NB4 (cell line): Measurements from ENCODE around the gene NFATC2.

ENCODE experiments used
- DNase-seq: peaks from one replicate; pipeline ENCODE4 v3.0.0; 2010; ENCODE audit warnings: low read depth
- H3K4me3 ChIP-seq: one replicate; pipeline ENCODE4 v1.5.1; 2011; ENCODE audit warnings: mild to moderate bottlenecking, low read depth, low read length, moderate library complexity
- MYC ChIP-seq: IDR thresholded peaks from 2 replicates; pipeline ENCODE4 v1.6.1; 2011; ENCODE audit warnings: low read depth, low read length
- POLR2A ChIP-seq: IDR thresholded peaks from 2 replicates; pipeline ENCODE4 v1.6.1; 2011; ENCODE audit warnings: mild to moderate bottlenecking; ENCODE audit not compliant: insufficient read length; ENCODE audit errors: extremely low read depth
- TF ChIP-seq, protein P1 (sequence below): IDR thresholded peaks from 2 replicates; pipeline ENCODE4 v1.6.1; 2011; ENCODE audit warnings: low read depth, low read length
- TF ChIP-seq, protein P2 (sequence below): IDR thresholded peaks from one replicate; pipeline ENCODE4 v1.5.1; 2012; ENCODE audit warnings: low read depth, low read length

The NFATC2 gene

DNA sequence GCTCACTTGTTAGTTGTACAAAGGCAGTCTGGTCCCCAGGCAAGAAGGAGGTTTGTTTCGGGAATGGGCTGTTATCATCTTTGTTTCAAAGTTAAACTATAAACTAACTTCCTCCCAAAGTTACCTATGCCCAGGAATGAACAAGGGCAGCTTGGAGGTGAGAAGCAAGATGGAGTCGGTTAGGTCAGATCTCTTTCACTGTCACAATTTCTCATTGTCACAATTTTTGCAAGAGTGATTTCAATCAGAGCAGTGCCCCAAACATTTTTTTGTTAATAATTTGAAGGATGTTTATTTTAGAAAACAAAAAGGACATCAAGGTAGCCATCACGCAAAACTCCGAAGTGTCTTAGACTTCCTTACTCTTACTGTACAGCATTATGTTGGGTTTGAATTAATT is 170.8 kb downstream of the NFATC2 start:
- TF ChIP-seq POLR2A (no peak), MYC (no peak)
- TF ChIP-seq, protein P1, sequence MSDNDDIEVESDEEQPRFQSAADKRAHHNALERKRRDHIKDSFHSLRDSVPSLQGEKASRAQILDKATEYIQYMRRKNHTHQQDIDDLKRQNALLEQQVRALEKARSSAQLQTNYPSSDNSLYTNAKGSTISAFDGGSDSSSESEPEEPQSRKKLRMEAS: no peak
- TF ChIP-seq, protein P2, sequence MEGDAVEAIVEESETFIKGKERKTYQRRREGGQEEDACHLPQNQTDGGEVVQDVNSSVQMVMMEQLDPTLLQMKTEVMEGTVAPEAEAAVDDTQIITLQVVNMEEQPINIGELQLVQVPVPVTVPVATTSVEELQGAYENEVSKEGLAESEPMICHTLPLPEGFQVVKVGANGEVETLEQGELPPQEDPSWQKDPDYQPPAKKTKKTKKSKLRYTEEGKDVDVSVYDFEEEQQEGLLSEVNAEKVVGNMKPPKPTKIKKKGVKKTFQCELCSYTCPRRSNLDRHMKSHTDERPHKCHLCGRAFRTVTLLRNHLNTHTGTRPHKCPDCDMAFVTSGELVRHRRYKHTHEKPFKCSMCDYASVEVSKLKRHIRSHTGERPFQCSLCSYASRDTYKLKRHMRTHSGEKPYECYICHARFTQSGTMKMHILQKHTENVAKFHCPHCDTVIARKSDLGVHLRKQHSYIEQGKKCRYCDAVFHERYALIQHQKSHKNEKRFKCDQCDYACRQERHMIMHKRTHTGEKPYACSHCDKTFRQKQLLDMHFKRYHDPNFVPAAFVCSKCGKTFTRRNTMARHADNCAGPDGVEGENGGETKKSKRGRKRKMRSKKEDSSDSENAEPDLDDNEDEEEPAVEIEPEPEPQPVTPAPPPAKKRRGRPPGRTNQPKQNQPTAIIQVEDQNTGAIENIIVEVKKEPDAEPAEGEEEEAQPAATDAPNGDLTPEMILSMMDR: no peak
- H3K4me3 ChIP-seq: no peak overlapping the region
- no peak for DNase-seq

DNA sequence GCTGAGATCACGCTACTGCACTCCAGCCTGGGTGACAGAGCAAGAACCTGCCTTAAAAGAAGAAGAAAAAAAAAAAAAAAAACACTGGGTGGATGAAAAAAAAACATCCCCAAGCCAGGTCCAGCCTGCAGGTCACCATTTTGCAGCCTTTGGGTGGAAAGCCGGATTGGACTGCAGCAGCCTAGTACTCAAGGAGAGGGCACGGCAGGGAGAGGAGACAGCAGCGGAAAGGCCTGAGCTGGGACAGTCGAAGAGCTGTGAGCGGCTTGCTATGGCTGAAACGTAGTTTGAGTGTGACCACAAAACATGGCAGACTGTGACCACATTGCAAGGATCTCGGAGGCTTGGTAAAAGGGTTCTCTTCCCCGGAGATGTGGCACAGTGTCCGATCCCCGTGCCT is 173.0 kb downstream of the NFATC2 start:
- TF ChIP-seq, protein P1: no peak
- TF ChIP-seq MYC (no peak), POLR2A (no peak)
- TF ChIP-seq, protein P2: no peak
- no peak overlapping the region for H3K4me3 ChIP-seq
- DNase-seq: no peak

DNA sequence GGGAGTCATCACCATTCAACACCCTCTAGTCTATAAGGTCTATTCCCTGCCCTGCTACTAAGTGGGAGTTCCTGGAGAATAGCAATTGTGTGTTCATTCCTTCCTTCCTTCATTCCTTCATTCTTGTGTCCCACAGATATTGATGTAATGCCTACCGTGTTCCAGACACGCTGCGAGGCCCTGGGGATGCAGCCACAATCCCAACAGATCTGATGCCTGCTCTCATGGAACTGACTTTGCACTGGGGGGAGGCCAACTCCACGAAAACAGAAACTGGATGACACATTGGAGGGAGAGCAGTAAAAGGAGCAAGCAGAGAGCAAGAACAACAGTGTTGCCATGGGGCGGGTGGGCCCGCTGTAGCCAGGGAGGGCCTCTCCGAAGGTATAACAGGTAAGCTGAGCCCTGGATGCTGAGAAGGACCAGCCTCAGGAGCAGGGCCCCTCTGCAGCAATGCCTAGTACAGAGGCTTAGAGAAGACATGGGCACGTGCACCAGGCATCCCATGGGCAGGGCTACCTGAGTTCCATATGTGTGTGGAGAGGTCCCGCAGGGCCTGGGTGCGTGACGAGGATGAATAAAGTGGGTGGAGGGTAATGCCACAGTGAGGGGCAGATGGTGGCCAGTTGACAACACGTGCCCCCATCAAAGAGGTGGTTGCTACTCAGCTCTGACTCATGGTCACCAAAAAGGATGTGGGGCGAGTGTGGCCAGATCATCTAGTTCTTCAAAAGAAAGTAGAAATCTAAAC is 173.9 kb downstream of the NFATC2 start:
- no peak overlapping the region for H3K4me3 ChIP-seq
- TF ChIP-seq, protein P1: peak; percentile 57
- TF ChIP-seq, protein P2: no peak
- DNase-seq: no peak

DNA sequence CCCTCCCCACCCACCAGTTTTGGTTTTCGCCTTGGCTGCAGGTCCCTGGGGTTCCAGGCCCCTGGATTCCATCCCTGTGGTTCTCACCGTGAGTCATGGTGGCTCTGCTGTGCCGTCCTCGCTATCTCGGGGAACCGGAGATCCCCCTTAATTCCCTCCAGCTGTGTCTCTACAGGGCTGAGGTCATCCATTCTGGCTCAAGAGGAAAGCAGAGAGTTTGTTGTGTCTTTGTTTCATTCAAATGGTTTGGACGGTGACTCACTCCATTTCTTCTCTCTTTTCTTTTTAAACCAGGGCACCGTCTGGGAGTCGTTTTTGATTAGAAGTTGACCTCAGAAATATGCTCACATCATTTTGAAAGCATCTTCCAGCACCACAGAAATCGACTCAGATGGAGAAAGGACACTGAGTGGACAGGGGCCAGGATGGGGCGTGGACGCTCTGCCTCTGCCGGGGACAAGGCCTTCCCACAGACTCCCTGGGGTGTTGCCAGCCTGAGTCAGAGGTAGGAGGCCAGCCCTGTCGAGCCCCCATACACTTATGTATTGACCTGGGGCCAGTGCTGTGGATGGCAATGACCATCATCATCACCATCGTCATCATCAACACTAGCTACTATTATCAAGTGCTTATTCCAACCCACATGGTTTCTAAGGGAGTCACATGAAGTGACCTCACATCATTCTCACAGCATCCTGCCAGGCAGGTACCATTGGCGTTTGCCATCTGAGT is 176.2 kb downstream of the NFATC2 start:
- H3K4me3 ChIP-seq: no peak overlapping the region
- DNase-seq: no peak

DNA sequence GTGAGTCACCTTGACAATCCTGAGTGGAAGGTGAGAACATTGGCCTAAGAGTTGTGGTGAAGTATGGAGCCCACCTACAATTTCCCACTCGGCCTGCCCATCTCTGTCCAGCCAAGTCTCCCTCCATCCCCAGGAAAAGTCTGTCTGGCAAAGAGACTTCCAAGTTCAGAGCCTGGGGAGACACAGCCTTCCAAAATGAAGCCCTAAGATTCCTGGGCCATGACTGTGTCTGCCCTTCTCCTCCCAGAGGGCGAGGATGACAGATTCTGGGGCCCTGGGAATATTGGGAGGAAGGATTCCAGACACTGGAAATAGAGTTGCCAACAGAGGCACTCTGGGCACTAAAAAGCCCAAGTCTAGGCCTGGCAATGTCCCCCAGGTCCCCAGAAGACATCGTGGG is 176.8 kb downstream of the NFATC2 start:
- H3K4me3 ChIP-seq: no peak overlapping the region
- no peak for DNase-seq
- TF ChIP-seq MYC (no peak), POLR2A (no peak)
- TF ChIP-seq, protein P1: no peak
- TF ChIP-seq, protein P2: no peak

More for the DNA sequence above, 176.2 kb downstream of the NFATC2 start:
- no peak for TF ChIP-seq POLR2A
- TF ChIP-seq, protein P1: no peak
- TF ChIP-seq, protein P2: no peak
- no peak for TF ChIP-seq MYC
